ENCODE results near the gene MRPL10.

MRPL10 gene

GRCh38 chr17:47839071-47839470 lies 7.7 kb upstream of the MRPL10 start:
- no peak for DNase-seq

GRCh38 chr17:47838636-47839035 lies 7.3 kb upstream of the MRPL10 start:
- no peak for DNase-seq

GRCh38 chr17:47837401-47838039 lies 6.2 kb upstream of the MRPL10 start:
- DNase-seq: no peak

GRCh38 chr17:47836601-47837000 lies 5.3 kb upstream of the MRPL10 start:
- DNase-seq: no peak

GRCh38 chr17:47834756-47835155 lies 3.4 kb upstream of the MRPL10 start:
- peak in 1 of 6 experiments; percentile 11 for DNase-seq

GRCh38 chr17:47831934-47832327 lies 590 bp upstream of the MRPL10 start:
- no peak for DNase-seq

GRCh38 chr17:47830396-47831002 lies 842 bp downstream of the MRPL10 start:
- no peak for DNase-seq

- DNase-seq: no peak
These were observed 1.5 kb downstream of the MRPL10 start for GRCh38 chr17:47829870-47830269.

- DNase-seq: no peak
These were observed 7.8 kb downstream of the MRPL10 start for GRCh38 chr17:47823519-47823918.

GRCh38 chr17:47822785-47823184 lies 8.6 kb downstream of the MRPL10 start:
- no peak for DNase-seq

- DNase-seq: peak; percentile 35 to 66 (median 54)
These were observed 9.6 kb downstream of the MRPL10 start, which contains the start of gene OSBPL7 for GRCh38 chr17:47821424-47822391. TSS of gene OSBPL7 (minus strand) at chr17:47821794. CDS start at chr17:47820278, 1,516 bp downstream.

- no peak for DNase-seq
These were observed 10.3 kb downstream of the MRPL10 start for GRCh38 chr17:47821031-47821423.

GRCh38 chr17:47820033-47820789 lies 11.1 kb downstream of the MRPL10 start:
- DNase-seq: no peak

- no peak for DNase-seq
These were observed 11.9 kb downstream of the MRPL10 start for GRCh38 chr17:47819475-47819874.

- DNase-seq: no peak
These were observed 13.2 kb downstream of the MRPL10 start for GRCh38 chr17:47818002-47818695.

- no peak for DNase-seq
These were observed 14.4 kb downstream of the MRPL10 start for GRCh38 chr17:47816947-47817346.

GRCh38 chr17:47816111-47816735 lies 15.1 kb downstream of the MRPL10 start:
- DNase-seq: no peak

GRCh38 chr17:47815106-47815918 lies 16.0 kb downstream of the MRPL10 start:
- no peak for DNase-seq

- DNase-seq: no peak
These were observed 17.8 kb downstream of the MRPL10 start for GRCh38 chr17:47813512-47814031.

- DNase-seq: no peak
These were observed 18.3 kb downstream of the MRPL10 start for GRCh38 chr17:47813077-47813476.

Data from stimulated activated naive CD4-positive, alpha-beta T cell (primary cell).